DMS53 treated with DMSO at 0.1 percent for 48 hours (cell line): ENCODE measurements around the gene CCDC187.
"Not testable (repeated sequence)": the region's sequence is repeated elsewhere in the genome, so short reads cannot be mapped to it uniquely, and the experiment has no call there.

Experiments used
- DNase-seq: peaks from one replicate; lab custom pipeline; 2025; ENCODE audit not compliant: unreplicated experiment; lab: John Stamatoyannopoulos, UW

The CCDC187 gene

DNA sequence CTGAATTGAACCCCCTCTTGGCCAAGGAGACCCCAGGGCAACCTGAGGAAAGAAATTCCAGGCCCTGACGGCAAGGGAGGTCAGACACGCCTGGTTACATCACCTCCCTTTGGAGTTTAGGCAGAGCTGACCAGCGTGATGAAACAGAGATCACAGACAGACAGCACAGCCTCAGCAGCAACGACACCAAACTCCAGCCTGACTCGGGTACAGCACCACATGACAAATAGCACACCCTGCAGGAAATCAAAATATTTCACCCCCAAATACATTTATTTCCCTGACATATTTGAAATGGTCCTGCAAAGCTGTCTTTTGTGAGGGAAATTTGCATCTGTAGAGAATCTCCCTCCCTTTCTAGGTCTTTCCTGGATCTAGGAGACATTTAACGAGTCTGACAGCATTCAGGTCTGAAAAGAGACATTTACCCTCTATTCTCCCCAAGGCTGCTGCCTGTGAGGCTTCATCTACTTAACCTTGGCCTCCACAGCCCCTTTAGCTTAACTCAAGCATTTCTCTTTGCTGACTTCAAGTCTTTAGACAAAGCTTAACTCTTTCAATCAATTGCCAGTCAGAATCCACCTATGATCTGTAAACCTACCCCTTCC, 60.9 kb downstream of the CCDC187 start:
- no peak for DNase-seq

DNA sequence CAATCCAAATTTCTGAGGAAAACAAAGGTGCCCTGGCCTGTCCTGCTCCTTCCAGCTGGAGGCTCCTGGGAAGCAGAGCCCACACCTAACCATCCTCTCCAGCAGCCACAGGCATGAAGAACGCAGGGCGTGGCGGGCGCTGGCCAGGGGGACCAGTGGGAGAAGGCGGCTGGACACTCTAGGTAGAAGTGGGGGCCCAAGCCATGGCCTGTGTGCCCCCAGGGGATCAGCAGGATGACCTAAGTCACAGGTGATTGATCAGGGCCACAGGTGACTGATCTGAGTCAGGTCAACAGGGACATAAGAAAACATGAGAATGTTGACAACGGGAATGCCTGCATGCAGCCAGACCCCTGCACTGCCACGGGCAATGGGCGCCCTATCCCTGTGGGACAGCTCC, 61.6 kb downstream of the CCDC187 start:
- no peak for DNase-seq

DNA sequence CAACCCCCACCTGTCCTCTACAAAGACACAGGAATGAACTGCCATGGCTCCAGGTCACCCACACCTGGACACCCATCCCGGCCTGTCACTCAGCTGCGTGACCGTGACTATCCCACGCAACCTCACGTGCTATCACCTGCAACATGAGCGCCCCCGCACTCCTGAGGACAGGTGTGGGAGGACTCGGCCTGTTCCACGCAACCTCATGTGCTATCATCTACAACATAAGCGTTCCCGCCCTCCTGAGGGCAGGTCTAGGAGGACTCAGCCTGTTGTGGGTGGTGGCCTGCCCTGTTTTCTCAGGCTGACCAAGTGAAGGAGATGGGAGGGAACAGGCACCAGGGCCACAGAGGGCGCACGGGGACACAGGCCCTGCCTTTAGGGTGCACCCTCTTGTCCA, 62.4 kb downstream of the CCDC187 start:
- DNase-seq = no peak

GRCh38 chr9:136240941-136241340, 63.0 kb downstream of the CCDC187 start:
- DNase-seq = no peak

GRCh38 chr9:136239983-136240330, 63.9 kb downstream of the CCDC187 start:
- DNase-seq = no peak

DNA sequence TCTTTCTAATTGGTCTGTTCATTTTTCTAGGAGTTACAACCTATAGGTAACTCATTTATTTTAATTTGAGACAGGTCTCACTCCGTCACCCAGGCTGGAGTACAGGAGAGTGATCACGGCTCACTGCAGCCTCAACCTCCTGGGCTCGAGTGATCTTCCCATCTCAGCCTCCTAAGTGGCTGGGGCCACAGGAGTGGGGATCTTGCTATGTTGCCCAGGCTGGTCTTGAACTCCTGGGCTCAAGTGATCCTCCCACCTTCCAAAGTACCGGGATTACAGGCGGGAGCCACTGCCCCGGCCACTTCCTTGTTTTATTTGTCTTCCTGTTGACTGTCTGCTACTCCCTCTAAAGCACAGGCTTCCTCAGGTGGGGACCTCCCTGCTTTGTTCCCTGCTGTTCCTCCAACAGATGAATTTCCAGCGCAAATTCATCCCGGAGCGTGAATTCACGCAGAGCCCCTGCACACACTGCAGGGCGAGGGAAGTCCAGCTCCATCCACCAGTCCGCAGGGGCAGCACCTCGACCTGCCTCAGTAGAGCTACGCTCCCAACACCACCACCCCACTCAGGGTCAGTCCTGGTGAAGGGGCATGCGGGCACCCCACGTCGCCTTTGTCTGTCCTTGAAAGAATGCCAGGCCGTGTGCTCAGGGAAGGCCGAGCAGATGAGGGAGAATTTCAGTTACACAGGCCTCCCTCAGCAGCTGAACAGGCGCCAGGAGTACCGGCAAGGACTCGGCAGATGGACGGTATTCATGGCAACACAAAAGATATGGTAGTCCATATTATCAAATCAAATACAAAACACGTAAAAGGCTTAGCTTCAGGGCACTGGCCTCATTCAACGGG, 64.5 kb downstream of the CCDC187 start:
- DNase-seq = no peak

- DNase-seq = no peak
Measured at GRCh38 chr9:136238342-136238732, 65.6 kb downstream of the CCDC187 start.

DNA sequence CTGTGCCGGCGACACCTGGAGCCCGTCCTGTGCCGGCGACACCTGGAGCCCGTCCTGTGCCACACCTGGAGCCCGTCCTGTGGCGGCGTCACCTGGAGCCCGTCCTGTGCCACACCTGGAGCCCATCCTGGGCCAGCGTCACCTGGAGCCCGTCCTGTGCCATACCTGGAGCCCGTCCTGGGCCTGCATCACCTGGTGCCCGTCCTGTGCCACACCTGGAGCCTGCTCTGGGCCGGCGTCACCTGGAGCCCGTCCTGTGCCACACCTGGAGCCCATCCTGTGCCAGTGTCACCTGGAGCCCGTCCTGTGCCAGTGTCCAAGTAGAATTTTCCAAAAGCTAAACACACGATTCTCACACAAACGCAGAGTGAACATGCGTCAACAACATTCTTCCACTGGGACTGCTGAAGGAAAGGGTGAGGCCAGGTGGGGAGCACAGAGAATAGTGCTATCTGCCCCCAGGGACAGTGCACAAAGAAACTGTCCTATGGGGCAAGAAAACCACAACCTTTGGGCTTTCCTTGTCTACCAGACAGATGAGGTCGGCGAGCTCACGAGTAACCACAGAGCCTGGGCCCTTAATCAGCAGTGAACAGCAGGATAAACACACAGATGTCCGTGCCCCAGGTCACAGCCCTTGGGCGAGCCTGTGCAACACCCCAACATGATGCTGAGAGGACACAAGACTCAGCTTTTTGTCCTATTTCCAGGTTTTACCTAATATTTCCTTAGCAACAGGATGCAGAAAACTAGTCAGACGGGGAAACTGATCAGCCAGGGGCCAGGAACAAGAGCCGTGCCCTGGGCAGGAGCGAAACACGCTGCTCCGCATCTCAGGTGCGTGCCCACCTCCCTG, 66.2 kb downstream of the CCDC187 start:
- no peak for DNase-seq

- not testable (repeated sequence) for DNase-seq
Measured at GRCh38 chr9:136236471-136237410, 67.2 kb downstream of the CCDC187 start.

DNA sequence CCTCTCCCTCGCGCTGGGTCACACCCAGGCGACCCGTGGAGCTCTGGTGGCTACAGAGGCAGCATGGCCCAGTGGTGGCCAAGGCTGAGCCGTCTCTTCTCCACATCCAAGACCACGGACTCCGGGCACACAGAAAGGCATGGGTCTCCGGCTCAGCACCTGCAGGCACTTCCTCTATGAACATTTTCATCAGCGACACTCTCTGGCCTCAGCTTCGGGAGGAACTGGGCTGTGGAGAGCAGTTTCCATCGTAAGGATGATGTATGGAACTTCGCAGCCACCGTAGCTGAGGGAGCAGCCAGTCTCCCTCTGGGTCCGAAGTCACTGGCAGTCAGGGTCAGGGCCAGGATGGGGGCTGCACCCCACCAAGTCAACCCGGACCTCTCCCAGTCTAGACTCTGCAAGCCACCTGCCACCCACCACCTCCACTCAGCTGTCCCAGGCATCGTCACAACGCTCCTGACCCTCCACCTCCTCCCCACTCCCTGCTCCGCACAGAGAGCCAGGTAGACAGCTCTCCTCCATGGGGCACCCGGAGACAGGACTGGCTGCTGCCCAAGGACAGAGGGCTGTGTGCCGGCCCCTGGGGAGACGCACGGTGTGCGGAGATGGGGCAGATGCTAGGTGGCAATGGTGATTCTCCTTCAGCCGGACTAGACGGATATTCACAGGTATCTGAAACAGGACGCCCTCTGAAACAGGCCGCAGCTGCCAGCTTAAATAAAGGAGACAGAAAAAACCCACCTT, 68.0 kb downstream of the CCDC187 start:
- DNase-seq = no peak

DNA sequence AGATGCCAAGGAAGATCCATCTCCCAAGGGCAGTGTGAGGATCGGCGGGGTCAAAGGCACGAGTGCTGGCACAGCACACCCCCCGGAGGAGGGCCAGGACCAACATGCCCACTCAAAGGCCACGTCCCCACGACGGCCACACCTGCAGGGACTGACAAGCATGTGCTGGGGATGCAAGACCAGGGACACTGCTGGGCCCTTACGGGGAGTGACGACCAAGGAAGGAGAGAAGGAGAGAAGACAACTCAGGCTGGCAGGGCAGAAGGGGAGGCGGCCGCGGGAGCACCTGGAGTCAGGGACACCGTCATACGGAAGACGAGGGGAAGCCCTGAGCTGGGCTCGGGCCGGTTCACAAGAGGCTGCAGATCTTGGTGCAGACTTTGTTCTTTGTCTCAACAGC, 68.7 kb downstream of the CCDC187 start:
- DNase-seq = no peak

DNA sequence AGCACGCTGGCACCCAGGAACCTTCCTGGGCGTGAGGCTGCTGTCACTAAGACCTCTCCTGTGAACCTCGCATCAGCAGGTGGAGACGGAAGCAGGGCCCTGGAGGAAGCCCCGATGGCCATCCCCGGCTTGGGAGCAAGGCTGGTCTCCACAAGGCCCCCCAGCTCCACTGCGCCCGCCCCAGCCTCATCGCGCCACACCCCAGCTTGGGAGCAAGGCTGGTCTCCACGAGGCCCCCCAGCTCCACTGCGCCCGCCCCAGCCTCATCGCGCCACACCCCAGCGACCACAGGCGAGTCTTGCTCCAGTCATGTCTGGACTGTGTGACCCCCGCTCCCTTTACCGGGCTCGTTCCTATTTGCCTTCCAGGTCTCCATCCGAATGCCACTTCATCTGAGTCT, 69.3 kb downstream of the CCDC187 start:
- no peak for DNase-seq

- DNase-seq = no peak
Measured at GRCh38 chr9:136233868-136234267, 70.0 kb downstream of the CCDC187 start.

- DNase-seq = no peak
Measured at GRCh38 chr9:136233411-136233810, 70.5 kb downstream of the CCDC187 start.

DNA sequence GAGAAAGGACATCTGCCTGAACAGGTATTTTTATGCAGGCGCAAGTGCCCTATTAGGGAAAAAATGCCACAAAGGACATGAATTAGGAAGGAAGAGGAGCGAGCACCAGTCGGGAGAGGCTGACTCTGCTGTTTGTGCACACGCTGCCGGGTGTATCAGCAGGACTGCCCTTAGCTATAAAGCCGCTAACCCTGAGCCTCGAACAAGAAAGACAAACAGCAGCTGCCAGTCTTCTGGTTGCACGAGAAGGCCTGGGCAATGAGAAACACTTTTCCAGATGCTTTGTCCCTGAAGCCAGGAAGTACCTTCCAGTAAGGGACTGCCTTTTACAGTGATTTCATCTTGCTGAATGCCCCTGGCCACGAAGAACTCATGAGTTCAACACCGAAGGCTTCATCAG, 70.9 kb downstream of the CCDC187 start:
- no peak for DNase-seq

DNA sequence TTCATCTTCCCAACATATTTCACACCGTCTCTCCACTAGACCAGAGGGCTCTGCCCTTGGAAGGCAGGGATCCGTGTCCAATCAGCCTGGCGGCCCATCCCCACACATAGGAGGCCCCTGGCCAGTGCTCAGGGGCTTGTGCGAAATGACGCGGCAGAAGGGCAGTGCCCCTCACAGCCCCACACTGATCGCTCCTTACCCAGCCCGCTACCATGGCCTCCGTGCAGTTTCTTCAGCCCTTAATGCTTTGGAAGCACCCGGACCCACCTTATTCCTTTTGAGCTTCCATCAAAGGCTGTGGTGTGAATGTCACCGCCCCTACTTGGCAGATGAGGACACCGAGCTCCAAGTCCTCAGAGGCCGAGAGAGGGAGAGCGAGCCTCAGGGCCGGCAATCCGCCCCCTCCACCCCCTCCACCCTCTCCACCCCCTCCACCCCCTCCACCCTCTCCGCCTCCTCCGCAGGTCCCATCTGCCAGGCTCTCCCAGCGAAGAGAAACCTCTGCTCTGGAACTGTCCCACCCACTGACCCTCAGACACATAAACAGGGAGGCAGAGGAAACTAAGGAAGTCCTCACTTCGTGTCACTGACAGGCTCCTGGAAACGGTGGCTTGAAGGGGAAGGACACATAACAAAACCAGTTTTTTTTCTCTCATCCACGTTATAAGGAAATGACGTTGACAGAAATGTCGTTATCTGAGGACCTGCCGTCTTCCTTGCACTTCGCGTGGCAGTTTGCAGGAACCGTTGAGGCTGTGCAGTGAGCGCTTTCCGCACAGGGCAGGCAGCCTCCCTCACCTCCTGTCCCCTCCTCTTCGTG, 72.2 kb downstream of the CCDC187 start:
- DNase-seq = no peak

- DNase-seq = no peak
Measured at GRCh38 chr9:136230773-136231172, 73.1 kb downstream of the CCDC187 start.

DNA sequence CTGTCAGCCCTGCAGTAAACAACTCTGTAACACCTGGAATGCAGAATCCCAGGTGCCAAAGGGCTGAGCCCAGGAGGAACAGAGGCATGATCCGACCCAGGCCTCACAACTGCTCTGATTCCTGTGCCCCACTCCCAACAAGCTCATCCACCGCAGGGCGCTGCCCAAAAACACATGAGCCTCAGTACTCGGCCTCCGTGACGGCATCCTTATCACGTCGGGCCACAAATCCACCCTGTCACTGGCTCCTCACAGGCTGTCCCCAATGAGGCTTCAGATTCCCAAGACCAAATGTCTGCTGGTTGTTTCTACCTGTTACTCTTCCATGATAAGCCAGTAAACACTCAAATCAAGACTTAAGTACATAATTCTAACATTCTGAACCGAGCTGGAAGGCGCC, 73.5 kb downstream of the CCDC187 start:
- no peak for DNase-seq
